ENCODE measurements around the gene EIF4EBP3. TPM values are rescaled to one million over a fixed set of nuclear protein-coding genes. Genes with fewer than 3 reads are reported as not detected.

The EIF4EBP3 gene
- total and polyA plus RNA-seq, 2 donors (not counting 3 experiments of a cell fraction or from before 2014, with no cell fraction given): 3.7 to 7.6 TPM

DNA sequence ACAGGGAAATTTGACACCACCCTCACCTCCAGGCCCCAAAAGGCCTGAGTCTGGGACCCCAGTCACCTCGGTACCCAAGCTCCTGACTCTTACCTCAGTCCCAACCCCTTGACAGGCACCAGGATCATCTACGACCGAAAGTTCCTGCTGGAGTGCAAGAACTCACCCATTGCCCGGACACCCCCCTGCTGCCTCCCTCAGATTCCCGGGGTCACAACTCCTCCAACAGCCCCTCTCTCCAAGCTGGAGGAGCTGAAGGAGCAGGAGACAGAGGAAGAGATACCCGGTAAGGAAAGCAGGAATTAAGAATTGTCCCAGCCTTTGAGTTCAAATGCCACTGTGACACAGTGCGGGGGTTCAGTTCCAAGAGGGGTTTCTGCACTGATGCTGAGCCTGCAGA, 1.3 kb downstream of the EIF4EBP3 start:
- BruUV-seq (replicated peaks): no TSS peak
- no peak overlapping the region for H2AFZ ChIP-seq (ENCODE audit: low read depth, low read length)
- dilution Hi-C loops (cut with MboI; ENCODE audit: extremely low pct_ligation_motif_present, low sequenced_read_pairs): no loop called here
- POLR2A ChIA-PET: interaction anchor here (0.6 to 2.6 kb wide), 3 partner anchors 9 to 99 kb away, joined by 3 to 14 read pairs (median 7); partner anchors contain the start of genes IK, NDUFA2 and SRA1
- no peak overlapping the region for H3K27ac ChIP-seq (ENCODE audit: insufficient read depth, low read depth, low read length)
- no peak overlapping the region for H3K9ac ChIP-seq (replicated peaks; ENCODE audit: extremely low read depth, insufficient read depth, low read length)
- FAIRE-seq: no peak
- H3K79me2 ChIP-seq (ENCODE audit: control insufficient read depth, insufficient read depth, low read length): peaks cover 9% of the 10 kb centered on the region
- DNase-seq (ENCODE audit: low read depth, low spot score): no peak
- no peaks in the 10 kb centered on the region for H3K9me3 ChIP-seq (replicated peaks; ENCODE audit: control insufficient read depth, insufficient read depth, low read length)
- peaks cover 24% of the 10 kb centered on the region for H3K4me1 ChIP-seq (ENCODE audit: control insufficient read depth, extremely low read depth, insufficient read depth, low read length)
- no peak for TF ChIP-seq GATA2 (IDR thresholded peaks at IDR 0.05; ENCODE audit: insufficient read depth, insufficient read length, low read depth, low read length)
- no peak for TF ChIP-seq POLR2AphosphoS5 (IDR thresholded peaks at IDR 0.05; ENCODE audit: insufficient read depth, low read depth, low read length)
- TF ChIP-seq, protein P1, sequence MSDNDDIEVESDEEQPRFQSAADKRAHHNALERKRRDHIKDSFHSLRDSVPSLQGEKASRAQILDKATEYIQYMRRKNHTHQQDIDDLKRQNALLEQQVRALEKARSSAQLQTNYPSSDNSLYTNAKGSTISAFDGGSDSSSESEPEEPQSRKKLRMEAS (IDR thresholded peaks at IDR 0.05; ENCODE audit: insufficient read depth, insufficient read length): no peak
- no peak for TF ChIP-seq EZH2 (IDR thresholded peaks at IDR 0.05; ENCODE audit: borderline replicate concordance, low read depth, low read length, severe bottlenecking)
- TF ChIP-seq MYC (IDR thresholded peaks at IDR 0.05; ENCODE audit: low read depth, low read length): no peak
- TF ChIP-seq POLR2A (IDR thresholded peaks at IDR 0.05; ENCODE audit: low read depth, low read length): no peak
- no peak for TF ChIP-seq JUN (IDR thresholded peaks at IDR 0.05; ENCODE audit: borderline replicate concordance, insufficient read depth, insufficient read length, low read depth)
- TF ChIP-seq, protein P2, sequence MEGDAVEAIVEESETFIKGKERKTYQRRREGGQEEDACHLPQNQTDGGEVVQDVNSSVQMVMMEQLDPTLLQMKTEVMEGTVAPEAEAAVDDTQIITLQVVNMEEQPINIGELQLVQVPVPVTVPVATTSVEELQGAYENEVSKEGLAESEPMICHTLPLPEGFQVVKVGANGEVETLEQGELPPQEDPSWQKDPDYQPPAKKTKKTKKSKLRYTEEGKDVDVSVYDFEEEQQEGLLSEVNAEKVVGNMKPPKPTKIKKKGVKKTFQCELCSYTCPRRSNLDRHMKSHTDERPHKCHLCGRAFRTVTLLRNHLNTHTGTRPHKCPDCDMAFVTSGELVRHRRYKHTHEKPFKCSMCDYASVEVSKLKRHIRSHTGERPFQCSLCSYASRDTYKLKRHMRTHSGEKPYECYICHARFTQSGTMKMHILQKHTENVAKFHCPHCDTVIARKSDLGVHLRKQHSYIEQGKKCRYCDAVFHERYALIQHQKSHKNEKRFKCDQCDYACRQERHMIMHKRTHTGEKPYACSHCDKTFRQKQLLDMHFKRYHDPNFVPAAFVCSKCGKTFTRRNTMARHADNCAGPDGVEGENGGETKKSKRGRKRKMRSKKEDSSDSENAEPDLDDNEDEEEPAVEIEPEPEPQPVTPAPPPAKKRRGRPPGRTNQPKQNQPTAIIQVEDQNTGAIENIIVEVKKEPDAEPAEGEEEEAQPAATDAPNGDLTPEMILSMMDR (IDR thresholded peaks at IDR 0.05; ENCODE audit: extremely low read depth in 1 of 2, insufficient read depth in 1 of 2, low read depth in 1 of 2, low read length in 2 of 2): no peak
- no peak for TF ChIP-seq FOS (IDR thresholded peaks at IDR 0.05; ENCODE audit: borderline replicate concordance, insufficient read depth, low read length)
- no peaks in the 10 kb centered on the region for H3K9me1 ChIP-seq (replicated peaks; ENCODE audit: control insufficient read depth, extremely low read depth, insufficient read depth, low read length)
- H4K20me1 ChIP-seq (replicated peaks; ENCODE audit: control insufficient read depth, extremely low read depth, insufficient read depth, low read length): no peaks in the 10 kb centered on the region
- H3K27me3 ChIP-seq (ENCODE audit: control insufficient read depth in 2 of 2, insufficient read depth in 2 of 2, low read length in 2 of 2): no peaks in the 10 kb centered on the region
- H3K36me3 ChIP-seq (ENCODE audit: control insufficient read depth in 2 of 2, extremely low read depth in 1 of 2, insufficient read depth in 2 of 2, low read length in 2 of 2): peaks cover 10 to 11% of the 10 kb centered on the region in 2 experiments
- intact Hi-C loops (cut with micrococcal nuclease): no loop called here
- H3K4me3 ChIP-seq (replicated peaks in 1 of 3; ENCODE audit: insufficient read depth in 1 of 3, low read depth in 1 of 3, low read length in 3 of 3): no peak overlapping the region
- CTCF ChIA-PET: interaction anchor here (1.7 to 3.9 kb wide), 5 partner anchors 9 to 176 kb away, joined by 4 to 50 read pairs (median 11); partner anchors contain the start of genes CD14, SRA1 and TMCO6
- no peak overlapping the region for H3K4me2 ChIP-seq (ENCODE audit: insufficient read depth, low read length)

All from endothelial cell of umbilical vein (primary cell).